ENCODE measurements around the gene PIEZO1. TPM values are rescaled to one million over a fixed set of nuclear protein-coding genes. Genes with fewer than 3 reads are reported as not detected.

PIEZO1 gene
- total and polyA plus RNA-seq, 8 donors = 16.3 to 255 (median 31.8) TPM

GRCh38 chr16:88830783-88831182 lies 45.8 kb upstream of the PIEZO1 start:
- ATAC-seq (no peak), DNase-seq (peak in 1 of 6 donors; percentile 45), FAIRE-seq (no peak)
- Histone ChIP-seq H3K4me3 (no peak overlapping the region), H3K27me3 (no peaks in the 10 kb centered on the region), H3K9me3 (no peaks in the 10 kb centered on the region), H3K4me1 (no peaks in the 10 kb centered on the region), H3K27ac (no peak overlapping the region), H3K36me3 (no peaks in the 10 kb centered on the region)
- TF ChIP-seq CTCF (IDR thresholded peaks at IDR 0.05) = no peak
- intact Hi-C loops (cut with DNase I) = no loop called here
- WGBS, 2 donors = 87 to 88% methylated on average over 14 of the region's 14 CpGs

- Histone ChIP-seq H3K4me1 (no peaks in the 10 kb centered on the region), H3K36me3 (no peaks in the 10 kb centered on the region), H3K9me3 (no peaks in the 10 kb centered on the region), H3K27ac (no peak overlapping the region), H3K27me3 (no peaks in the 10 kb centered on the region), H3K4me3 (no peak overlapping the region)
- FAIRE-seq (no peak), ATAC-seq (peak in 1 of 4 donors; percentile 24), DNase-seq (peak in 1 of 6 donors; percentile 21)
- WGBS, 2 donors = 82% methylated on average over 11 of the region's 11 CpGs
- intact Hi-C loops (cut with DNase I) = no loop called here
- no peak for TF ChIP-seq CTCF (IDR thresholded peaks at IDR 0.05)
These were observed 45.2 kb upstream of the PIEZO1 start for GRCh38 chr16:88830258-88830657.

GRCh38 chr16:88828711-88829110 lies 43.7 kb upstream of the PIEZO1 start:
- Histone ChIP-seq H3K27ac (no peak overlapping the region), H3K9me3 (no peaks in the 10 kb centered on the region), H3K4me3 (no peak overlapping the region), H3K4me1 (no peaks in the 10 kb centered on the region), H3K27me3 (no peaks in the 10 kb centered on the region), H3K36me3 (no peaks in the 10 kb centered on the region)
- FAIRE-seq (no peak), DNase-seq (peak in 1 of 6 donors; percentile 66), ATAC-seq (no peak)
- 83 to 87% methylated on average over 22 to 24 of the region's 24 CpGs for WGBS, 2 donors
- intact Hi-C loops (cut with DNase I) = no loop called here
- TF ChIP-seq CTCF (IDR thresholded peaks at IDR 0.05) = no peak

- intact Hi-C loops (cut with DNase I) = no loop called here
- no peaks in the 10 kb centered on the region for H3K27me3 ChIP-seq
- no peaks in the 10 kb centered on the region for H3K9me3 ChIP-seq
- WGBS, 2 donors = 91 to 95% methylated on average over 21 of the region's 21 CpGs
- H3K4me3 ChIP-seq = no peak overlapping the region
- peak in 1 of 6 donors; percentile 60 for DNase-seq
- no peak for FAIRE-seq
- no peaks in the 10 kb centered on the region for H3K4me1 ChIP-seq
- H3K36me3 ChIP-seq = no peaks in the 10 kb centered on the region
- TF ChIP-seq CTCF (IDR thresholded peaks at IDR 0.05) = no peak
- no peak for ATAC-seq
- H3K27ac ChIP-seq = no peak overlapping the region
These were observed 42.7 kb upstream of the PIEZO1 start for GRCh38 chr16:88827727-88828126.

- no peak overlapping the region for H3K27ac ChIP-seq
- no peaks in the 10 kb centered on the region for H3K27me3 ChIP-seq
- no peaks in the 10 kb centered on the region for H3K36me3 ChIP-seq
- H3K4me3 ChIP-seq = no peak overlapping the region
- DNase-seq (peak in 1 of 6 donors; percentile 74), FAIRE-seq (no peak), ATAC-seq (peak in 1 of 4 donors; percentile 36)
- no peak for TF ChIP-seq CTCF (IDR thresholded peaks at IDR 0.05)
- WGBS, 2 donors = 82 to 93% methylated on average over 14 to 26 of the region's 26 CpGs
- H3K9me3 ChIP-seq = no peaks in the 10 kb centered on the region
- no peaks in the 10 kb centered on the region for H3K4me1 ChIP-seq
- intact Hi-C loops (cut with DNase I) = no loop called here
These were observed 41.2 kb upstream of the PIEZO1 start for GRCh38 chr16:88826070-88826840.

Data from pancreas (tissue), 10 donors.